Omental fat pad (tissue), 4 donors: ENCODE measurements around the gene MECP2. TPM values are rescaled to one million over a fixed set of nuclear protein-coding genes. Genes with fewer than 3 reads are reported as not detected.

Experiments used
- ATAC-seq: fragments of 150-250 bp; one replicate; pipeline ENCODE4 v1.9.1; 2016; ENCODE audit warnings: mild to moderate bottlenecking, moderate library complexity; ENCODE audit not compliant: low FRiP score
- DNase-seq: peaks from one replicate; pipeline ENCODE4 v3.0.0-alpha.2; 2019; ENCODE audit warnings: low spot score
- small RNA-seq: library from RNA; depleted of rRNA; stranded (forward); fragments of <200 nt; gene quantifications from one replicate; pipeline ENCODE3, GENCODE V24; 2016
- total RNA-seq, 4 donors: library from RNA; depleted of rRNA; stranded (reverse); fragments of >200 nt; gene quantifications; one replicate each; pipeline ENCODE4 v1.1.0, GENCODE V29; 2016
- TF ChIP-seq, protein P1 (sequence below), 3 donors: fragments of 450-650 bp; IDR thresholded peaks; one replicate each; pipeline ENCODE4 v1.5.1; 2016 to 2017; ENCODE audit warnings: antibody characterized with exemption in 3 of 3, mild to moderate bottlenecking in 3 of 3, moderate library complexity in 2 of 3

MECP2 gene
- total RNA-seq, 4 donors from 2014 or later: 48.8 to 66.7 (median 56.0) TPM

DNA sequence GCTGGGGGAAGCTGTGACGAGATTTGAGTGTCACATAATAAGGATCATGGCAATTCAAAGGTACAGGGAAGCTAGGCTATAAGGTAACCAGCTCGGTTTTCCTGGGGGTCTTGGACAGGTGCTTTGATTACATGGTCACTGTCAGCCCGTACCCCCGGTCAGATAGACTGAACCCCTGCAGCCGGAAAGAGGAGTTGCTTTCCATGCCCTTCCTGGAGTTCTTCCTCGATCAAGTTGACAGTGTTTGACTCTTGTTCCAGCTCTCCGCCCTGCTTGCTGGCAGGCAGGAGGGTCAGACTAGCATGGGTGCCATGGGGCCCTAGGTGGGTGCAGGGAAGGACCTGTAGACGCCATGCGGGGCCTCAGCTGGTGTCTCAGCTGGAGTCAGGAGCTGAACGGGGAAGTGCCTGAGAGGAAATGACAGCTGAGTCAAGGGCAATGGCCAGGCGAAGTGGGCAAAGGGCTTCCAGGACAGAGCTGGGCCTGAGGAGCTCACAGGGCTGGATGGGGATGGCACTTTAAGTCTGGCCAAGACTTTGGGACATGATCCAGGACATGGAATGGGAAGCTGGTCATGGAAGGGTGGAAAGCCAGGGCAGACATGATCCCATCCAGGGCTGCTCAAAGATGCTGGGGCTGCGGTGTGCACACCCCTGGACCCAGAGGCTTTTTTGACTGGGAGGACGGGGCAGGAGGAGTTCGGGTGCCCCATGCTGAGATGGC is 123.4 kb downstream of the MECP2 start:
- ATAC-seq (no peak), DNase-seq (no peak)
- TF ChIP-seq, protein P1, sequence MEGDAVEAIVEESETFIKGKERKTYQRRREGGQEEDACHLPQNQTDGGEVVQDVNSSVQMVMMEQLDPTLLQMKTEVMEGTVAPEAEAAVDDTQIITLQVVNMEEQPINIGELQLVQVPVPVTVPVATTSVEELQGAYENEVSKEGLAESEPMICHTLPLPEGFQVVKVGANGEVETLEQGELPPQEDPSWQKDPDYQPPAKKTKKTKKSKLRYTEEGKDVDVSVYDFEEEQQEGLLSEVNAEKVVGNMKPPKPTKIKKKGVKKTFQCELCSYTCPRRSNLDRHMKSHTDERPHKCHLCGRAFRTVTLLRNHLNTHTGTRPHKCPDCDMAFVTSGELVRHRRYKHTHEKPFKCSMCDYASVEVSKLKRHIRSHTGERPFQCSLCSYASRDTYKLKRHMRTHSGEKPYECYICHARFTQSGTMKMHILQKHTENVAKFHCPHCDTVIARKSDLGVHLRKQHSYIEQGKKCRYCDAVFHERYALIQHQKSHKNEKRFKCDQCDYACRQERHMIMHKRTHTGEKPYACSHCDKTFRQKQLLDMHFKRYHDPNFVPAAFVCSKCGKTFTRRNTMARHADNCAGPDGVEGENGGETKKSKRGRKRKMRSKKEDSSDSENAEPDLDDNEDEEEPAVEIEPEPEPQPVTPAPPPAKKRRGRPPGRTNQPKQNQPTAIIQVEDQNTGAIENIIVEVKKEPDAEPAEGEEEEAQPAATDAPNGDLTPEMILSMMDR (IDR thresholded peaks at IDR 0.05): no peak

DNA sequence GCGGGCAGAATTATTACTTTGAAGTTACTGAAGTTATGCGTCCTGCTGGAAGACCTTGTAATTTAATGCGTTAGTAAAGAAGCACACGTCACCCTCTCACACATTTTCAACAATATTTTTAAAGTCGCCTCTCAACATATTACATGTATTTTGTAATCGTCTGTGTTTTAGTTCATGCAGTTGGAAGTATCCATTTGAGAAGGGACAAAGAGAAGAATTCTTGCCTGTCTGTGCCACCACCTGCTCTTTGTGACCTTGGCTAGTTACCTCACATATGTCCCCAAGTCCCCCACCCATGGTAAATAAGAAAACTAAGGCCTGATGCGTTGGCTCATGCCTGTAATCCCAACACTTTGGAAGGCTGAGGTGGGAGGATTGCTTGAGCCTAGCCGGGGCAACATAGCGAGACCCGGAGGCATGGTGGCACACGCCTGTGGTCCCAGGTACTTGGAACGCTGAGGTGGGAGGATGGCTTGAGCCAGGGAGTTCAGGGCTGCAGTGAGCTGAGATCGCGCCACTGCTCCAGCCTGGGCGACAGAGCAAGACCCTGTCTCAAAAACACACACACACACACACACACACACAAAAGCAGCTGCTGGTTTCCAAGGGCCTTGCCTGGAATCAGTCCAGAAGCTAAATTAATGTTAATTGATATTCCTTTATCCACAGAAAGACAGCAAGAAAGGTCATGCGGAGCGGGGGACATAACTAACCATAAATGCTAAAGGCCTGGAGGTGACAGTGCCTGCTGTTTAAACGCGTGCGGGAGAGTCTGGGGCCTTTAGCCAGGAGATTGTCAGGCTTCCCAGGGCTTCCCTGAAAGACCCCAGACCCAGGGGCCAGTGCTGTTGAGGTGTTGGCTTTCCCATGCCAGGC is 124.2 kb downstream of the MECP2 start:
- ATAC-seq: no peak
- DNase-seq: no peak
- TF ChIP-seq, protein P1 (IDR thresholded peaks at IDR 0.05): no peak

DNA sequence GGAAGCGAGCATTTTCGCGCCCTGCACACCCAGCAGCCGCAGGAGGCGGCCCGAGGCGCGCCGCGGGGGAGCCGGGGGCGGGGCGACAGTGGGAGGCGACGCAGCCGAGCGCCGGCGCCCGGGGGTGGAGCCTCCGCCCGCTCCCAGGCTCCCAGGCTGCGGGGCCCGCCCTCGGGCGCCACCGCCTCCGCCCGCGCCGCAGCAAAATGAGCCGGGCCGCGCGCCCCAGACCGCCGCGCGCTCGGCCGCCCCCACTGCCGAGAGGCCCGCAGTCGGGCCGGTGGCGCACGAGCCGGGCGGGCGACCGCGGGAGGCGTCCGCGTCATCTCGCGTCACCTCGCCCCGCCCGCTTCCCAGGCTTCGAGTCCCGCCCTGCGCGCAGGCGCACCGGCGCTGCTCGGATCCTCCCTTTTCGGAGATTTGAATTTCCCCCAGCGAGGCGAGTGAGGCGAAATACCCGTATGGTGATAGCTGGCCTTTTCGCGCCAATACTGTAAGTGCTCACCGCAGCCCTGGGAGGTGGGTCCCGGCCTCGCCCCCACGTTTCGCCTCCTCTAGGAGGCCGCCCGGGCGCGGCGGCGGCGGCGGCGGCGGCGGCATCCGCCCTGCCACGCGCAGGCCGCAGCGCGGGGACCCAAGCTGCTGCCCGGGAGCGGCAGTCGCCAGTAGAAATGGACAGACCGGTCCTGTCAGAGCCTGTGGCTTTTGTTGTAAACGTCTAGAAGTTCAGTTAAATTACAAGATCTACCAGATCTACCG is 125.0 kb downstream of the MECP2 start, which contains the start of gene TMEM187:
Gene TMEM187, plus strand, starts transcription at position 387 of the 759 bp plus-strand sequence. CDS start 9,309 bp downstream, outside the sequence.
- ATAC-seq (peak; percentile 69), DNase-seq (peak; percentile 57)
- TF ChIP-seq, protein P1 (IDR thresholded peaks at IDR 0.05): no peak

Small RNA genes within 50 kb of the gene (small RNA-seq; reads per million reads assigned to genes)
- 0.39 reads per million for gene MIR3202-1

Other genes with a start within 250 kb of the MECP2 start
- 1 to 10 TPM in 3 of 4 donors, under 1 TPM in 1; 0.37 to 2.8 (median 1.6) TPM for gene L1CAM, start 211.5 kb downstream of the MECP2 start, total RNA-seq
- gene AVPR2, start 193.0 kb downstream of the MECP2 start, total RNA-seq: 10 to 100 TPM in 1 of 4 donors, 1 to 10 TPM in 2, under 1 TPM in 1; 0.74 to 22.7 (median 3.6) TPM
- 10 to 100 TPM; 16.6 to 72.2 (median 36.4) TPM for gene ARHGAP4, start 171.5 kb downstream of the MECP2 start, total RNA-seq
- 100 to 1,000 TPM in 1 of 4 donors, 10 to 100 TPM in 3; 85.7 to 101 (median 90.7) TPM for gene NAA10, start 162.7 kb downstream of the MECP2 start, total RNA-seq
- 10 to 100 TPM in 3 of 4 donors, 1 to 10 TPM in 1; 7.8 to 33.0 (median 26.5) TPM for gene RENBP, start 153.1 kb downstream of the MECP2 start, total RNA-seq
- 10 to 100 TPM; 21.5 to 41.5 (median 30.8) TPM for gene HCFC1, start 125.9 kb downstream of the MECP2 start, total RNA-seq
- gene TMEM187, start 125.0 kb downstream of the MECP2 start, total RNA-seq: 1 to 10 TPM; 1.9 to 9.0 (median 4.5) TPM
- 10 to 100 TPM; 43.1 to 85.3 (median 78.4) TPM for gene IRAK1, start 77.8 kb downstream of the MECP2 start, total RNA-seq
- not detected for gene OPN1LW, start 46.5 kb upstream of the MECP2 start, total RNA-seq
- gene OPN1MW, start 84.9 kb upstream of the MECP2 start, total RNA-seq: not detected
- gene OPN1MW2, start 122.0 kb upstream of the MECP2 start, total RNA-seq: not detected
- gene OPN1MW3, start 159.9 kb upstream of the MECP2 start, total RNA-seq: not detected
- not detected for gene TEX28, start 197.4 kb upstream of the MECP2 start, total RNA-seq
- under 1 TPM in 2 of 4 donors, not detected in 2; 0.38 to 0.48 TPM for gene TKTL1, start 198.1 kb upstream of the MECP2 start, total RNA-seq